ENCODE measurements around the gene CTTNBP2NL.
A peak's percentile ranks its signal among the peaks of the same experiment; 100 is the strongest.

The CTTNBP2NL gene

DNA sequence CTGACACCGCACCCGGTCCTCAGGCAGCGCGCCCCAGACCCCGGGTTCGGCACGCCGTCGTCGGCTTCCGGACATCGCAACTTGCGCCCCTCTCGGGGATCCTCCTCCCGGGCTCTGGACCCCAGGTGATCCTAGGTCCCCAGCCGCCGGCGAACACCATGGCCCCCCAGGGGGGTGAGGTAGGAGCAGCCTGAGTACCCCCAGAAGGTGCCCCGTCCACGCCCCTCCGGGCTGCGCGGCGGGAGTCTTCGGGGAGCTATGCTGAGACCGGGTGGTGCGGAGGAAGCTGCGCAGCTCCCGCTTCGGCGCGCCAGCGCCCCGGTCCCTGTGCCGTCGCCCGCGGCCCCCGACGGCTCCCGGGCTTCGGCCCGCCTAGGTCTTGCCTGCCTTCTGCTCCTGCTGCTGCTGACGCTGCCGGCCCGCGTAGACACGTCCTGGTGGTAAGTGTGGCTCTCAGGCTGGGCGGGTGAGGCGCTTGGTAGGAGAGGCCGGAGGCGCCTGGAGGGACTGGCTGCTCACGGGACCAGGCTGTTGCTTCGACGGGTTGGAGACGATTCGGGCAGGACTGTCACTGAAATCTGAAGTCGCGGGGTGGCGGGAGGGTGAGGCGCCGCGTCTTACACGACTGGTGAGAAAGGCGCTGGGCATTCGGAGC, 113.1 kb downstream of the CTTNBP2NL start:
- peak in 1 of 2 donors; percentile 27 for DNase-seq

DNA sequence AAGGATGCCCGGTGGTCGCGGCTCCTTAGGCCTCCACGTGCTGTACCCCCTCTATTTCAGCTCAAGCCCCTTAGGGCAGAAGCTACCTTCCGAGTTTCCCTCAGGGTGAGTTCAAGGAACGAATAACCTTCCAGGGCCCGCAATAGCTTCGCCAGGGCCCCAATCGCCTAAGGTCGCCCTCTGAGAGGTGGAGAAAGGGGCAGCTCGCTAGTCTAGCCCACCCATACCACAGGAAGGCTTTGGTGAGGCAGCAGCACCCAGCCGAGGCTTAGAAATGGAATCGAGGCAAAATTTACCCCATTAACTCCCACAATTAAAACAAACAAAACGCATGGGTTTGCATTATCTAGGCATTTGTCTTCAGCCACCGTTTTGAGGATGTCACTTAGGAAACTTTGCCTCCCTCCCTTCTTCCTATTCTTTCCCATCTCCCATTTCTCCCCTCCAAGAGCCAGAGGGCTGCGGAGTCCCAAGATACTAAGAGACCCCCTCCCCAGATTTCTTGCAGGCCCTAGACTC, 113.7 kb downstream of the CTTNBP2NL start:
- no peak for DNase-seq

DNA sequence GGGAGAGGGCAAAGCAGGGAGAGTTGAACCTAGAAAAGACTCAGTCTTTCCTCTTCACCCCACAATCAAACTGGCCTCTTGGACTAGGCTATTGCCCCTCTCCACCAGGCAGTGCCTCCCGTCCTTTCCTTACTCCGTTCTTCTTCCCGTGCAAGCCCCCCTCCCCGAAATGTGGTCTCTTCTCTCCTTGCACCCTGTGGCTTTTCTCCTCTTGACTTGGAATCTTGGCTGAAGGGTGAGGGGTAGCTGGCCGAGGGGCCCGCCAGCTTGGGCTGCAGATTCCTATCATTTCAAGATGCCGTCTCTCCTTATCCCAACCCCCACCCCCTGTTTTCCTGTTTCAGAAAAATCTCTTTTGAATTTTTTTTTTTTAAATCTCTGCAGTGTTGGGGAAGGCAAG, 114.3 kb downstream of the CTTNBP2NL start:
- DNase-seq = no peak

Data from stimulated activated CD4-positive, alpha-beta T cell treated with anti-CD3 and anti-CD28 coated beads, Interleukin-2, amount 100 ng/mL, for 24 hours (primary cell).